Femur (tissue), 1 donor: ENCODE results near the gene GRN.
"Not testable (repeated sequence)": the region's sequence is repeated elsewhere in the genome, so short reads cannot be mapped to it uniquely, and the experiment has no call there.

Source experiments
- DNase-seq: peaks from one replicate; pipeline ENCODE4 v3.0.0-alpha.2; 2017

GRN gene

GRCh38 chr17:44383861-44384260 lies 38.8 kb downstream of the GRN start:
- no peak for DNase-seq

- no peak for DNase-seq
These were observed 39.2 kb downstream of the GRN start for GRCh38 chr17:44384281-44384822.

GRCh38 chr17:44384823-44385286 lies 39.8 kb downstream of the GRN start:
- DNase-seq = no peak

DNA sequence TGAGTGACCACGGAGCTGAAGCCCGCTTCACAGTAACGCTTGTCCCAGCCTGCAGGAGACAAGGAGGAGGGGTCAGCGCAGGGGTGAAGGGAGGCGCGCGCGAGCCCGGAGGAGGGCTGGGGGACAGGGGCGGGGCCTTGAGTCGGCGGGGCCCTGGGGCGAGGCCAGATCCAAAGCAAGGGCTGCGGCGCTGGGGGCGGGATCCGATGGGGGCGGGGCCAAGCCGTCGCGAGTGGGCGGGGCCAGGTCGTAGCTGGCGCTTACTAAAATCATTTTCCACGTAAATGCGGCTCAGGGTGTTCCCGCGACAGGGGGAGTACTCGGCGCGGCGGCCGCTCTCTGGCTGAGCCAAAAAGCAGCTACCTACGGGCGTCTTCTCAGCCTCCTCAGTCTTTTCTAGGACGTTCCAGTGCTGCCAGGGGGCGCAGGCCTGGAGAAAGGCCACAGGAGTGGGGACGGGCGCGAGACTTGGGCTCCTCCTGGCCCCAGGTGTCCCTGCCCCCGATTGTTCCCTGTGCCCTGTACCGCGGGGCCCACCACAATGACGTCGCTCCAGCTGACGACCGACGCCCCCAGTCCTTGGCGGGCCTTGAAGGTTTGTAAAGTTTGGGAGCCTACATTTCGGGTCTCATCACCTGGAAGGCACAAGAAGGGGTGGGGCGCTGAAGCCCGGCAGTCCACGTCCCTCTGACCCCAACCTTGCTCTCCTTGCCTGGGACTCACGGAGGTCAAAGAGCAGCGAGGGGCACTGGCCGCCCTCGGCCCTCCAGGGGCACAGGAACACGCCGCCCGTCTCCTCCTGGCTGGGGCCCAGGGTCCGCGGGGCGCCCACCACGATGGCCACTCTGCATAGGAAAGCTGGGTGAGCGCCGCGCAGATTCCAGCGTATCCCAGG lies 40.4 kb downstream of the GRN start:
- DNase-seq = peak; percentile 92

DNA sequence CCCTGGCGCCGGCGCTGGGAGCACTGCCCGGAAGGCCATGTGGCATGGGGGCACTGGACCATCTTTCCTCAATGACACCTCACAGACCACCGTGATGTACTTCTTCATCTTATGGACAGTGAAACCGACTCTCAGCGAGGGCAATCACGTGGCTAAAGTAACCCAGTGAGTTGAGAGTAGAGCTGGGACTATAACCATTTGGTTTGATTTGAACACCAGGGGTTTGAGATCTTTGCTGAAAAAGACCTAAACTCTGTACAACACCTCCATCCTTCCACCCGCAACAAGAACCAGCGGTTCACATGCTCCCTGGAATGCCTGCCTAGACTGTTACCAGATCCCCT lies 41.1 kb downstream of the GRN start:
- DNase-seq = no peak

DNA sequence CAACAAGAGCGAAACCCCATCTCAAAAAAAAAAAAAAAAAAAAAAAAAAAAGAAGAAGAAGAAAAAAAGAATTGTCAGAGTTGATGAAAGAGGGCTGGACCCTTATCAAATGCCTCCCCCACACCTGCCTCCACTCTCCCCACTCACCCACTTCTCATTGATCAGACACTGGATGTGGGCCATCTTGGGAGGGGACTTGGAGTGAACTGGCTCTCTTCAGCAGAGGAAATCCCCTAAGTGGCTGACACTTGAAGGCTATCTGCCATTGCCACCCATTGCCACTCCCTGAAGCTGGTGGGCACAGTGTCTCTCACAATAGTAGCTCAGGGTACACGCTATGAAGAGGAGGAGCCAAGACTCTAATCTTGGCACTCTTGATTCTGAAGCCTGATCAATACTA lies 42.7 kb downstream of the GRN start:
- DNase-seq = no peak

GRCh38 chr17:44389281-44389680 lies 44.2 kb downstream of the GRN start, which contains the start of gene ITGA2B:
Gene ITGA2B (minus strand): TSS chr17:44389649. CDS start chr17:44389473, 176 bp downstream.
- DNase-seq = no peak

DNA sequence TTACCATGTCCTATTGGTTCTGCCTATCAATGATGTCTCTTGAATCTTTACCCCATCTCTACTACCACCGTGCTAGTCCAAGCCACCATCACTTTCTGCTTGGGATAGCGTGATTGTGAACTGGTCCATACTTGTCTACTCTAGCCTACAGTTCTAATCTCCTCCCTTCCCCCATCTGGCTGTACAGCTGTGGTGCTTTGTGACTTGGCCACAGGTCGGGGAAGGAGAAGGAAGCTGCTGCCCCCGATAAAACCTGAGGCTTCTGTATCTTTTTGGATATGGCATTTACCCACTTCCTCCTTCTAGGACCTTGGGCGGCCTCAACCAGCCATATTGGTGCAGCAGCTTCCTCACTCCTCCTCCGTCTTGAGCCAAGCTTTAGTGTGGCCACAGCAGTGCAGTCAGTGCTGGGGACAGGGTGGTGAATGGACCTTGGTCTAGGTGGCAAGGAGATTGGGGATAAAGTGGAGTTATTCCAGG lies 44.7 kb downstream of the GRN start:
- DNase-seq = no peak

DNA sequence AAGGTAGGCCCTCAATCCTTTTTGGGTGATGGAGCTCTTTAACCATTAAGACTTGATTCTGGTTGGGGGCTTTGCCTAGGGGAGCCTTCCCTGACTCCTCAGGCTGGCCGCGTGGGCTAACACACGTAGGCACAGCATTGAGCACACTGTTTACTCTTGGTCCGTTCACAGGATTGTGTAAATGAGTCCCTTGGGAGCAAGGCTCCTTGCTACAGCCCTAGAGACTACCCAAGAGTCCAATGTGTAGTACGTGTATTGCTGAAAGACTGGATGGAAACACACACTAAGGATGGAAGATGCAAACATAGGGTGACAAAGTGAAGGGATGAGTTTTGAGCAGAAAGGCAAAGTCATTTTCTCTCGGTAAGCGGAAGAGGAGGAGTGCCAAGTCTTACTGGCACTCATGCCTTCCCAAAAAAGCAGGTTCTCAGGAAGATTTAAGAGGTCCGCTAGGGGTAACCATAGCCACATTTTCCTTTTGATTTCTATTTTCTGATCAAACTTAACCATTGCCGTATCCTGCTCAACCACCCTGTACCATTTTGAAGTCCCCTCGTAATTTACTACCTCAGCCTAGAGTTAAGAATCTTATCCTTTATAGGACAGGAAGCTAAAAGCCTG lies 45.3 kb downstream of the GRN start:
- no peak for DNase-seq

GRCh38 chr17:44394112-44394511 lies 49.0 kb downstream of the GRN start:
- DNase-seq = not testable (repeated sequence)

DNA sequence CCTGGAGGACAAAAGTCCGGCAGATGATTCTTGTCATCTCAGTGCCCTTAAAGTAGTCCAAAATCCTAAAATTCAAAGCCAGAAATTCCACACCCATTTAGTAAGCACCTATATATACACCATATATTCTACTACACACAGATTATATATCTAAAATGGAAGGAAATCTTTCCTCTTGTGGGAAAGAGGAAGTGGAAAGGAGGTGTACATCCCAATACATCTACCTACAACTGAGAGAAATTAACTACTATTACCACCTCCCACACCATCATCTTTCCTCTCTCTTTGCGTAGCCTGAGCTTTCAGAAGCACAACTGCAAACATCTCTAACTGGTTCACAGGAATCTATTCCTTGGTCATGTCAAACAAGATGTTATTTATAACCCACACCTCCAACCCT lies 49.7 kb downstream of the GRN start:
- no peak for DNase-seq

DNA sequence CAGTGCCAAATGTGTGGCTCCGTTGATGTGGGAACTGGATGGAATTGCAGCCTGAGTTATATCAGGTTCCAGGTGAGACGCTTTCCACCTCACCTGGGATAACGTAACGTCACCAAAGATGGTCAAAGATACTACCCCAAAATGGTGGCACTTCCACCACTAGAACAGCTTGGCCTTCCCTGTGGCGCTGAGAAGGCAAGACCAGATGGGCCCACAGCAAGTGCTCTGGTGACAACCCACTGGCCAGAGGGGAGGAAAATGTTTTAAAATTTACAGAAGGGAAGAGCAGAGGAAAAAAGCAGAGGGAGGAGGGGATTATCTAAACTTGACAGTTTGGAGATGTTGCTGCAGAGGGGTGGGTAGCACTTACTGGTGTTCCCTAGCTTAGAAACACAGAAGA lies 51.8 kb downstream of the GRN start:
- no peak for DNase-seq

DNA sequence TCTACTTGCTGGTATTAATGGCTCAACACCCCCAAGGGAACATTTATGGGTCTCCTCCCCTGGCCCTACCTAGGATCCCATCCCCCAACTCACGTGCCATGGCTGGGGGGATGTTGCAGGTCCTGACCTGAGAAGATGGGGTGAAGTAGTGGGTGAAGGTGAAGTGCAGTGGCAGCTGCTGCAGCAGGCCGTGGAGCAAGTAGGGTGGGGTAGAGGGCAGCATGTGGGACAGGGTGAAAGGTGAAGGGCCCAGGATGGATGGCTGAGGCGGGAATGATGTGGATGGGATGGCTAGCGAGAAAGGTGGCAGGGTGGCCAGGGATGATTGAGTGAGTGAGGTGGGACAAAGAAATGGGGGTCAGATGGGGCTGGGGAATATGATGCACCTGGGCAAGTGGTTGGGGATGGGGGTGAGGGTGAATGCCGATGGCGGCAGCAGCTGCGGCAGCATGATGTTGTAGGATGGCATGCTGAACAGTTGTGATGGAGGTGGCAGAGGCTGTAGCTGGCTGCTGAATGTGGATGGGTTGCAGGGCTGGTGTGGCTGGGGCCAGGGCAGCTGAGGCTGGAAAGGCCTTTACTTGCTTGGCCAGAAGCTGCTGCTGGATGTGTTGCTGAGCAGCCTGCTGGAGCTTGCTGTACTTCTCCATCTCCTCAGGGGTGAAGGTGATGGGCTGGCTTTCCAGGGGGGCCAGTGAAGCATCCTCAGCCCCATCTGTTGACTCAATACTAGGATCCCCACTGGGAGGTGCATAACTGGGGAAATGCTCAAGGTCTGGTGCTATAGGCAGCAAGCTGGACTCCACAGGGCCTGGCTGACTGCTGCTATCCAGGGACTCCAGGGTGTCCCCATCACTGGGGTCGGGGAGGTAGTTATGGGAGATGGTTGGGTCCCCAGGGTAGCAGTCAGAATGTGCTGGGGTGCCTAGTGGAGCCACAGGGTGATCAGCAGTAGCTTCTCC lies 52.7 kb downstream of the GRN start:
- no peak for DNase-seq

DNA sequence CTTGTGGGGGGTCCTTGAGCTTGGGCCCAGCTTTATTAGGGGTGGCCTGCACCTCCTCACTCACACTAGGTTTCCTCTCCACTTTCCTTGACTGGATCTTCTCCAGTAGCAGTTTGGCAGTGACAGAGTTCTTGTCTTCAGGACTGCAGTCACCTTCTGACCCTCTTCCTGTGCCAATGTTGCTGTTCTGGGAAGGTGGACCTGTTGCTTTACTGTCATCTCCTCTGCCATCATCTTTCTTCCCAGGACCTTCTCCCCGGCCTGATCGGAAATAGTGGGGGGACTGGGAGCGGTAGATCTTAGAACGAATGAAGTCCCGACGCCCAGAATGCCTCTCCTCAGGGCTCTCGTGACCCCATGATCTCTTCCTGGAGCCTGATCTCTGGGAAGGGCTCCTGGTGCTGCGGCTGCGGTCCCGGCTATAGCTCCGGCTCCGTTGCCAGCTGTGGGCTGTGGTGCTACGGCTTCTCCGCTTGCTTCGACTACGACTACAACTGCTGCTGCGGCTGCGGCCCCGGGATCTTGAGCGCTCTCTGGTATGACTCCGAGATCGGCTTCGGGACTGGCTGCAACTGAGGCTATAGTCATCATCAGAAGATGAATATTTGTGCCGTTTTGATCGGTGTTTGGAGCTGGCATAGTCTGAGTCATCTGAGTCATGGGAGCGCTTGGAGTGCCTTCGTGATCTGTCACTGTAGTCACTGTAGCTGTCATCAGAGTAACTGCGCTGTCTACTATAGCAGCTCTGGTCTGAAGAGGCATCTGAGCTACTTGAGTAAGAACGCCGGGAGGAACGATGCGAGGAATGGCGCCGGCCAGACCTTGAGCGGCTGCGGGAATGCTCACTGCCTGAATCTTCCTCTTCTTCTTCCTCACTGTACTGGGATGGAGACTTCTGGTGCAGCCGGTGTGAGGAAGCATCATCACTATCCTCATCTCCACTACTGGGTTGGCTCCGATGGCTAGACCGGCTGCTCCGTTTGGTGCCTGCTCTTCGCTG lies 53.9 kb downstream of the GRN start:
- no peak for DNase-seq

DNA sequence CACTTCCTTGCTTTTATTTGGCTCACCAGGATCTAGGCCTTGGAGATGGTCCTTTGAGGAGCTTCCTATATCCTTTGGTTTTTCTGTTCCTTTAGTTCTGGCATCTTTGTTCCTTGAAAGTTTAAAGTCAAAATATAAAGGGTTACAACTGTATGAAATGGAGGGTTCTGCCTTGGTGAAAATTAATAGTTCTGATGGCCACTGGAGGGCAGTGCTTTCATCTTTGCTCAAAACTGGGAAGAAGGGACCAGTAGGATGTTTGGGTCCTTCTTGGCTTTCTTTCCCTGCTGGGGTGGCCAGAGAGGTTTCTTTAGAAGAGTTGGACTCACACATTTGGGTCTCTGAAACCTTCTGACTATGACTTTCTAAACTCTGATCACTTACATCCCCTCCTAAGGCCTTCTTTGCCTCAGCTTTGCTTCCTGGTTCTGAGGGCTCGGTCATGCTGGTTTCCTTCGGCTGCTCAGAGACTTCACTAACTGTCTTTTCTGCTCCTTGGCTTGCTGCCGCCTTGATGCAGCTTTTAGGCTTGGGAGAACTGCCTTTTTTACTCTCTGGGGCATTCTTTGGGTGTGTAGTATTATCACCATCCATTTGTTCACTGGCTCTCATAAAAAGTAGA lies 55.2 kb downstream of the GRN start:
- no peak for DNase-seq
